Renal cortex interstitium (tissue), 15 donors: Measurements from ENCODE around the gene SRPK1. TPM values are rescaled to one million over a fixed set of nuclear protein-coding genes. Genes with fewer than 3 reads are reported as not detected.
"Not testable (repeated sequence)": the region's sequence is repeated elsewhere in the genome, so short reads cannot be mapped to it uniquely, and the experiment has no call there.

Experiments
- DNase-seq, 11 donors: peaks; one replicate each; pipeline ENCODE4 v3.0.0-alpha.2; 2013; ENCODE audit warnings: low read depth in 9 of 11, low spot score in 4 of 11; ENCODE audit errors: extremely low read depth in 1 of 11
- long read RNA-seq, 16 experiments: transcript quantifications; one replicate each; lab custom pipeline, GENCODE V29; 2026
- polyA plus RNA-seq, 3 donors: library from polyadenylated mRNA; unstranded; fragments of 120-200 nt; gene quantifications; one replicate each; pipeline ENCODE4 v1.2.1, GENCODE V29; 2013; ENCODE audit not compliant: insufficient read length in 3 of 3

The SRPK1 gene
- 10 to 100 TPM; 49.3 to 55.3 (median 53.8) TPM for polyA plus RNA-seq
- long read RNA-seq, donor 1, full-length matches to known transcripts = 2 of 2 reads
- long read RNA-seq, donor 1, partial matches to known transcripts = 0 of 2 reads
- long read RNA-seq, donor 1, other reads (novel, unspliced or antisense) = 0 of 2 reads
- long read RNA-seq, donor 2, full-length matches to known transcripts = 2 of 2 reads
- long read RNA-seq, donor 2, partial matches to known transcripts = 0 of 2 reads
- long read RNA-seq, donor 2, other reads (novel, unspliced or antisense) = 0 of 2 reads
- long read RNA-seq, donor 3, full-length matches to known transcripts = 1 of 17 reads
- long read RNA-seq, donor 3, partial matches to known transcripts = 16 of 17 reads
- long read RNA-seq, donor 3, other reads (novel, unspliced or antisense) = 0 of 17 reads
- long read RNA-seq, donor 4, full-length matches to known transcripts = 6 of 6 reads
- long read RNA-seq, donor 4, partial matches to known transcripts = 0 of 6 reads
- long read RNA-seq, donor 4, other reads (novel, unspliced or antisense) = 0 of 6 reads
- long read RNA-seq, donor 5 = 0 reads
- long read RNA-seq, donor 6, full-length matches to known transcripts = 3 of 11 reads
- long read RNA-seq, donor 6, partial matches to known transcripts = 8 of 11 reads
- long read RNA-seq, donor 6, other reads (novel, unspliced or antisense) = 0 of 11 reads
- long read RNA-seq, donor 7, full-length matches to known transcripts = 2 of 9 reads
- long read RNA-seq, donor 7, partial matches to known transcripts = 7 of 9 reads
- long read RNA-seq, donor 7, other reads (novel, unspliced or antisense) = 0 of 9 reads
- long read RNA-seq, donor 8 = 0 reads
- long read RNA-seq, donor 9, full-length matches to known transcripts = 3 of 3 reads
- long read RNA-seq, donor 9, partial matches to known transcripts = 0 of 3 reads
- long read RNA-seq, donor 9, other reads (novel, unspliced or antisense) = 0 of 3 reads
- long read RNA-seq, donor 10, full-length matches to known transcripts = 5 of 5 reads
- long read RNA-seq, donor 10, partial matches to known transcripts = 0 of 5 reads
- long read RNA-seq, donor 10, other reads (novel, unspliced or antisense) = 0 of 5 reads
- long read RNA-seq, donor 11, full-length matches to known transcripts = 9 of 9 reads
- long read RNA-seq, donor 11, partial matches to known transcripts = 0 of 9 reads
- long read RNA-seq, donor 11, other reads (novel, unspliced or antisense) = 0 of 9 reads
- long read RNA-seq, donor 12 = 0 reads
- long read RNA-seq, donor 13 = 0 reads
- long read RNA-seq, donor 14, full-length matches to known transcripts = 2 of 7 reads
- long read RNA-seq, donor 14, partial matches to known transcripts = 5 of 7 reads
- long read RNA-seq, donor 14, other reads (novel, unspliced or antisense) = 0 of 7 reads
- long read RNA-seq, donor 15 = 0 reads
- long read RNA-seq, donor 16, full-length matches to known transcripts = 10 of 47 reads
- long read RNA-seq, donor 16, partial matches to known transcripts = 37 of 47 reads
- long read RNA-seq, donor 16, other reads (novel, unspliced or antisense) = 0 of 47 reads

GRCh38 chr6:35920793-35921732, at the start of gene SRPK1:
Gene SRPK1 (minus strand): TSS chr6:35921098. CDS start chr6:35921056, 42 bp downstream.
- peak; percentile 70 to 87 (median 80) for DNase-seq

- no peak for DNase-seq
Observed at GRCh38 chr6:35970181-35970580, 49.3 kb upstream of the SRPK1 start.

- no peak for DNase-seq
Observed at GRCh38 chr6:35969646-35970045, 48.7 kb upstream of the SRPK1 start.

- DNase-seq = no peak
Observed at GRCh38 chr6:35968821-35969220, 47.9 kb upstream of the SRPK1 start.

GRCh38 chr6:35967076-35967774, 46.3 kb upstream of the SRPK1 start:
- no peak for DNase-seq

- no peak for DNase-seq
Observed at GRCh38 chr6:35962779-35963560, 42.1 kb upstream of the SRPK1 start.

GRCh38 chr6:35960187-35960586, 39.3 kb upstream of the SRPK1 start:
- DNase-seq = no peak

- no peak for DNase-seq
Observed at GRCh38 chr6:35955970-35956369, 35.1 kb upstream of the SRPK1 start.

GRCh38 chr6:35955521-35955920, 34.6 kb upstream of the SRPK1 start:
- DNase-seq = no peak

- DNase-seq = no peak
Observed at GRCh38 chr6:35955071-35955470, 34.2 kb upstream of the SRPK1 start.

GRCh38 chr6:35954333-35954732, 33.4 kb upstream of the SRPK1 start:
- no peak for DNase-seq

- DNase-seq = no peak
Observed at GRCh38 chr6:35948725-35949124, 27.8 kb upstream of the SRPK1 start.

- no peak for DNase-seq
Observed at GRCh38 chr6:35945650-35946025, 24.7 kb upstream of the SRPK1 start.

GRCh38 chr6:35943390-35943789, 22.5 kb upstream of the SRPK1 start:
- no peak for DNase-seq

- no peak for DNase-seq
Observed at GRCh38 chr6:35942355-35942754, 21.5 kb upstream of the SRPK1 start.

GRCh38 chr6:35941170-35941569, 20.3 kb upstream of the SRPK1 start:
- not testable (repeated sequence) for DNase-seq
